ENCODE results near the gene FOXL3. TPM values are rescaled to one million over a fixed set of nuclear protein-coding genes. Genes with fewer than 3 reads are reported as not detected.

The FOXL3 gene
- total RNA-seq, 2 experiments from 2014 or later, result not detected

DNA sequence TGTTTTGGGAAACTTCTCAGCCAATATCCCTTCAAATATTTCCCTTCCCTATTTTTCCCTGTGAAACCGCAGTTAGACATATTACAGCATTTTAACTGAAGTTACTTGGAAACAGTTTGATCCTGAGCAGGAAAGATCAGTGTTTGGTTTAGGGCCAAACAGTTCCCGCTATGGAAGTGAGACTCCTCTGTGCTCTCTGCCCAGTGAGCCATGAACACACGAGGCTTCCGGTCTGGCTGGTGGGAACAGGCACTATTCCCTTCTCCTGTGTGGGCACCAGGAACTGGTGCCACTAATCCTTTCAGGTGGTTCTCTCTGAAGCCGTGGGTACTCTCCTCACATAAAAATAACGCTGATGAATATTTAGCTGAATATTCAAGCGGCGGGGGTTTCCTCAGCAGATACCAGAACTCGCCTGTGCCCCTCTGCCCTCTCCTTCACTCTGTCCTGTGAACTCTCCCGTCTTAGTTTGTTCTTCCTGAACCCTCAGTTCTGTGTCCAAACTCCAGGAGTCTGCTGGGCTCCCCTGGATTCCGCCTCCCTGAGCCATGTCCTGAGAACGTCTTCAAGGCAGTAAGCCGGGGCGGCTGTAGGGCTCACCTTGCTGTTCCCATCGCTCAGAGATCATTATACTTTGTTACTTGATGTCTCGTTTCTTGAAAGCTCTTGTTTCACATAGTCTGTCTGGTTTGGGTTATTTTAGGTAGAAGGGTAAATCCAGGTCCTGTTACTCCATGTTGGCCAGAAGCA is 25.7 kb downstream of the FOXL3 start:
- no peaks in the 10 kb centered on the region for H3K36me3 ChIP-seq (ENCODE audit: insufficient read depth, low read length)
- Mint-ChIP-seq H3K4me1 (ENCODE audit: low read depth) (no peaks in the 10 kb centered on the region), H3K9me3 (peaks cover 2% of the 10 kb centered on the region), H3K27me3 (peaks cover 71% of the 10 kb centered on the region), H3K4me3 (no peak overlapping the region), H3K36me3 (ENCODE audit: low read depth) (no peaks in the 10 kb centered on the region), H3K27ac (no peak overlapping the region)
- POLR2A ChIA-PET, result no interaction called here
- no peak for TF ChIP-seq CTCF (IDR thresholded peaks at IDR 0.05)
- no peak for ATAC-seq (ENCODE audit: poor library complexity)
- H3K9me3 ChIP-seq (ENCODE audit: control insufficient read depth in 1 of 2, insufficient read depth in 1 of 2, low read length in 2 of 2), result no peaks in the 10 kb centered on the region
- CTCF ChIA-PET, result no interaction called here
- H3K4me3 ChIP-seq (ENCODE audit: low read length), result no peak overlapping the region
- intact Hi-C loops (cut with DNase I, micrococcal nuclease), result no loop called here
- no peaks in the 10 kb centered on the region for H3K4me1 ChIP-seq (ENCODE audit: insufficient read depth, low read length)
- peaks cover 24 to 30% of the 10 kb centered on the region in 2 experiments for H3K27me3 ChIP-seq (ENCODE audit: control insufficient read depth in 1 of 2, insufficient read depth in 2 of 2, low read length in 2 of 2)
- no peak overlapping the region for H3K27ac ChIP-seq (ENCODE audit: low read depth in 1 of 2, low read length in 2 of 2)
- DNase-seq, result no peak

- intact Hi-C loops (cut with DNase I, micrococcal nuclease), result no loop called here
- CTCF ChIA-PET, result no interaction called here
Measured at GRCh38 chr7:317643-318405, 27.9 kb downstream of the FOXL3 start.

DNA sequence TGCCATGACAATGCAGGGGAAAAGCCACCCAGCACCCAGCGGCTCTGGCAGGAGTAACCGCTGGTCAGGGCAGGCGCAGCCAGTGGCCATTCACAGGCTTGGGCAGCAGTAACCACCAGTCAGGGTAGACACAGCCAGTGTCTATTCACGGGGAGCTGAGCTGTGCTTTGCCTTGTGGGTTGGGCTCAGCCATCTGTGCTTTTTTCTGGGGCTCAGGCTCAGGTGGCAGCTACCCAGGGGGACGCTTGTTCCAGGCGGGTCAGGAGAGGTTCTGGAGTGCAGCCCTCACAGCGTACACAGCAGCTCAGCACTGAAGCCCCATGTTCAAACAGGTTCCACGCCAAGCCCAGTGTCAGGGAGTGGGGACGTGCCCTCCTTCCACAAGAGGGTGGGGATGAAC is 28.5 kb downstream of the FOXL3 start:
- DNase-seq, result no peak
- Histone ChIP-seq H3K27ac (ENCODE audit: low read depth in 1 of 2, low read length in 2 of 2) (no peak overlapping the region), H3K27me3 (ENCODE audit: control insufficient read depth in 1 of 2, insufficient read depth in 2 of 2, low read length in 2 of 2) (peaks cover 17 to 28% of the 10 kb centered on the region in 2 experiments), H3K36me3 (ENCODE audit: insufficient read depth, low read length) (no peaks in the 10 kb centered on the region), H3K4me3 (ENCODE audit: low read length) (no peak overlapping the region), H3K4me1 (ENCODE audit: insufficient read depth, low read length) (peaks cover 10% of the 10 kb centered on the region), H3K9me3 (ENCODE audit: control insufficient read depth in 1 of 2, insufficient read depth in 1 of 2, low read length in 2 of 2) (peaks cover 0 to 5% of the 10 kb centered on the region in 2 experiments)
- Mint-ChIP-seq H3K4me3 (no peak overlapping the region), H3K27me3 (peaks cover 66% of the 10 kb centered on the region), H3K4me1 (ENCODE audit: low read depth) (no peaks in the 10 kb centered on the region), H3K36me3 (ENCODE audit: low read depth) (no peaks in the 10 kb centered on the region), H3K9me3 (peaks cover 2% of the 10 kb centered on the region), H3K27ac (no peak overlapping the region)
- intact Hi-C loops (cut with DNase I, micrococcal nuclease), result no loop called here
- ChIA-PET POLR2A (no interaction called here), CTCF (no interaction called here)
- TF ChIP-seq CTCF (IDR thresholded peaks at IDR 0.05), result no peak
- no peak for ATAC-seq (ENCODE audit: poor library complexity)

More at GRCh38 chr7:317643-318405, 27.9 kb downstream of the FOXL3 start:
- no peaks in the 10 kb centered on the region for H3K4me1 Mint-ChIP-seq (ENCODE audit: low read depth)
- Histone ChIP-seq H3K27me3 (ENCODE audit: control insufficient read depth in 1 of 2, insufficient read depth in 2 of 2, low read length in 2 of 2) (peaks cover 23 to 28% of the 10 kb centered on the region in 2 experiments), H3K9me3 (ENCODE audit: control insufficient read depth in 1 of 2, insufficient read depth in 1 of 2, low read length in 2 of 2) (peaks cover 0 to 5% of the 10 kb centered on the region in 2 experiments), H3K4me3 (ENCODE audit: low read length) (no peak overlapping the region), H3K4me1 (ENCODE audit: insufficient read depth, low read length) (peaks cover 10% of the 10 kb centered on the region), H3K36me3 (ENCODE audit: insufficient read depth, low read length) (no peaks in the 10 kb centered on the region), H3K27ac (ENCODE audit: low read depth in 1 of 2, low read length in 2 of 2) (no peak overlapping the region)
- ATAC-seq (ENCODE audit: poor library complexity), result no peak
- no peak for DNase-seq
- no peak overlapping the region for H3K27ac Mint-ChIP-seq
- peaks cover 70% of the 10 kb centered on the region for H3K27me3 Mint-ChIP-seq
- no peak overlapping the region for H3K4me3 Mint-ChIP-seq
- H3K36me3 Mint-ChIP-seq (ENCODE audit: low read depth), result no peaks in the 10 kb centered on the region
- TF ChIP-seq CTCF (IDR thresholded peaks at IDR 0.05), result no peak
- POLR2A ChIA-PET, result no interaction called here
- peaks cover 2% of the 10 kb centered on the region for H3K9me3 Mint-ChIP-seq
